Measurements from ENCODE around the gene HOXC12.

- TF ChIP-seq CTCF (IDR thresholded peaks at IDR 0.05) (no peak), POLR2A (IDR thresholded peaks at IDR 0.05) (no peak)
These were observed 15.7 kb downstream of the HOXC12 start for GRCh38 chr12:53970451-53970850.

Measured in thyroid gland (tissue), 4 donors.